ENCODE measurements around the gene SCMH1. TPM values are rescaled to one million over a fixed set of nuclear protein-coding genes. Genes with fewer than 3 reads are reported as not detected.

The SCMH1 gene
- total RNA-seq, 2 experiments from 2014 or later: 47.0 to 47.7 TPM

GRCh38 chr1:41241354-41241748 is 755 bp downstream of the SCMH1 start:
- H3K9me3 ChIP-seq (ENCODE audit: low read length): no peaks in the 10 kb centered on the region
- ChIA-PET POLR2A (interaction anchor here (0.7 to 1.1 kb wide), 2 partner anchors 153 to 215 kb away, joined by 3 to 4 read pairs; no protein-coding TSS in a partner anchor), CTCF (ENCODE audit: unreplicated experiment) (interaction anchor here (0.6 kb wide), 1 partner anchor 238 kb away, joined by 4 read pairs; no protein-coding TSS in a partner anchor)
- H3K4me3 ChIP-seq (ENCODE audit: low read depth, low read length, poor library complexity, severe bottlenecking): peak overlapping the region; percentile 81
- H3K4me1 ChIP-seq (ENCODE audit: insufficient read depth, low read length, poor library complexity, severe bottlenecking): peaks cover 44% of the 10 kb centered on the region
- no peak for TF ChIP-seq CTCF (conservative IDR thresholded peaks at IDR 0.05; ENCODE audit: low read length)
- TF ChIP-seq EZH2phosphoT487 (IDR thresholded peaks at IDR 0.05; ENCODE audit: borderline replicate concordance, low read depth, low read length): no peak
- DNase-seq (ENCODE audit: low spot score): peak; percentile 78
- H3K79me2 ChIP-seq (ENCODE audit: insufficient read depth, low read depth, low read length): peaks cover 39% of the 10 kb centered on the region; the same call in 1 of the 2 replicates
- peak overlapping the region; percentile 61 for H3K27ac ChIP-seq (ENCODE audit: low read depth, low read length, poor library complexity, severe bottlenecking)
- intact Hi-C loops (cut with micrococcal nuclease; ENCODE audit: unreplicated experiment): loop anchor here (10.0 kb wide), 1 partner anchor 217 kb away; the partner anchor contains the start of gene SLFNL1
- H3K36me3 ChIP-seq (ENCODE audit: insufficient read depth, low read length): no peaks in the 10 kb centered on the region
- H2AFZ ChIP-seq (ENCODE audit: low read length): peak overlapping the region; percentile 12
- H4K20me1 ChIP-seq (ENCODE audit: insufficient read depth, low read length): peaks cover 16% of the 10 kb centered on the region; the same call in 1 of the 2 replicates
- BruUV-seq (replicated peaks): no TSS peak
- H3K9me2 ChIP-seq (ENCODE audit: insufficient read depth, low read length): no peaks in the 10 kb centered on the region
- H3K4me2 ChIP-seq (ENCODE audit: low read length): peak overlapping the region; percentile 62

GRCh38 chr1:41240781-41241353 is 1.2 kb downstream of the SCMH1 start:
- Histone ChIP-seq H3K27ac (ENCODE audit: low read depth, low read length, poor library complexity, severe bottlenecking) (peak overlapping the region; percentile 61), H3K4me2 (ENCODE audit: low read length) (peak overlapping the region; percentile 62), H3K79me2 (ENCODE audit: insufficient read depth, low read depth, low read length) (peaks cover 39% of the 10 kb centered on the region; the same call in 1 of the 2 replicates), H3K36me3 (ENCODE audit: insufficient read depth, low read length) (no peaks in the 10 kb centered on the region), H3K9me2 (ENCODE audit: insufficient read depth, low read length) (no peaks in the 10 kb centered on the region), H3K9me3 (ENCODE audit: low read length) (no peaks in the 10 kb centered on the region), H4K20me1 (ENCODE audit: insufficient read depth, low read length) (peaks cover 16% of the 10 kb centered on the region; the same call in 1 of the 2 replicates), H3K4me1 (ENCODE audit: insufficient read depth, low read length, poor library complexity, severe bottlenecking) (peaks cover 44% of the 10 kb centered on the region), H3K4me3 (ENCODE audit: low read depth, low read length, poor library complexity, severe bottlenecking) (peak overlapping the region; percentile 81), H2AFZ (ENCODE audit: low read length) (peak overlapping the region; percentile 12; the same call in 1 of the 2 replicates)
- DNase-seq (ENCODE audit: low spot score): peak; percentile 46
- ChIA-PET CTCF (ENCODE audit: unreplicated experiment) (interaction anchor here (0.6 kb wide), 1 partner anchor 237 kb away, joined by 4 read pairs; no protein-coding TSS in a partner anchor), POLR2A (interaction anchor here (0.6 to 1.1 kb wide), 5 partner anchors 10 to 289 kb away, joined by 3 to 6 read pairs (median 4); no protein-coding TSS in a partner anchor)
- intact Hi-C loops (cut with micrococcal nuclease; ENCODE audit: unreplicated experiment): loop anchor here (10.0 kb wide), 1 partner anchor 216 kb away; the partner anchor contains the start of gene SLFNL1
- TSS peak; percentile 57 for BruUV-seq (replicated peaks)
- TF ChIP-seq EZH2phosphoT487 (IDR thresholded peaks at IDR 0.05; ENCODE audit: borderline replicate concordance, low read depth, low read length): no peak
- no peak for TF ChIP-seq CTCF (conservative IDR thresholded peaks at IDR 0.05; ENCODE audit: low read length)

Data from OCI-LY7 (cell line).